MM.1S (cell line): ENCODE measurements around the gene FBXO22.

Experiments
- DNase-seq: peaks from one replicate; pipeline ENCODE4 v3.0.0-alpha.2; 2015
- H2AFZ ChIP-seq: fragments of 300-600 bp; sonication (generic); 2 replicates; pipeline ENCODE4 v1.6.0; 2016; ENCODE audit warnings: antibody characterized with exemption, low read length
- H3F3A ChIP-seq: fragments of 300-600 bp; sonication (generic); 2 replicates; pipeline ENCODE4 v1.6.1; 2016; ENCODE audit warnings: mild to moderate bottlenecking, antibody characterized with exemption, low read length, moderate library complexity, mixed read lengths; ENCODE audit not compliant: insufficient read depth
- H3K27ac ChIP-seq: fragments of 300-600 bp; sonication (generic); 2 replicates; pipeline ENCODE4 v1.5.1; 2016; ENCODE audit warnings: mild to moderate bottlenecking, low read length
- H3K27me3 ChIP-seq: fragments of 300-600 bp; sonication (generic); replicated peaks from 2 replicates; pipeline ENCODE4 v1.6.0; 2016; ENCODE audit warnings: low read length; ENCODE audit not compliant: insufficient read depth
- H3K36me3 ChIP-seq: fragments of 300-600 bp; sonication (generic); replicated peaks from 2 replicates; pipeline ENCODE4 v1.6.1; 2016; ENCODE audit warnings: mild to moderate bottlenecking, low read length, mixed read lengths; ENCODE audit not compliant: insufficient read depth
- H3K4me1 ChIP-seq: fragments of 300-600 bp; sonication (generic); 2 replicates; pipeline ENCODE4 v1.6.1; 2016; ENCODE audit warnings: low read length, mixed read lengths
- H3K4me2 ChIP-seq: fragments of 300-600 bp; sonication (generic); 2 replicates; pipeline ENCODE4 v1.6.0; 2016; ENCODE audit warnings: low read depth, low read length
- H3K4me3 ChIP-seq: fragments of 300-600 bp; sonication (generic); 2 replicates; pipeline ENCODE4 v1.5.1; 2016; ENCODE audit warnings: low read length, mixed read lengths
- H3K79me2 ChIP-seq: fragments of 300-600 bp; sonication (generic); 2 replicates; pipeline ENCODE4 v1.6.1; 2016; ENCODE audit warnings: mixed run types, low read length, mixed read lengths
- H3K9ac ChIP-seq: fragments of 300-600 bp; sonication (generic); 2 replicates; pipeline ENCODE4 v1.6.1; 2016; ENCODE audit warnings: low read length, mixed read lengths
- H3K9me2 ChIP-seq: fragments of 300-600 bp; sonication (generic); replicated peaks from 2 replicates; pipeline ENCODE4 v1.6.1; 2016; ENCODE audit warnings: mild to moderate bottlenecking, low read length, mixed read lengths; ENCODE audit not compliant: insufficient read depth
- H3K9me3 ChIP-seq: fragments of 300-600 bp; sonication (generic); replicated peaks from 2 replicates; pipeline ENCODE4 v1.6.1; 2016; ENCODE audit warnings: mild to moderate bottlenecking, low read length, mixed read lengths; ENCODE audit not compliant: insufficient read depth
- H4K20me1 ChIP-seq: fragments of 300-600 bp; sonication (generic); 2 replicates; pipeline ENCODE4 v1.6.1; 2016; ENCODE audit warnings: mild to moderate bottlenecking, low read length, moderate library complexity, mixed read lengths; ENCODE audit not compliant: insufficient read depth
- EZH2 ChIP-seq: fragments of 300-600 bp; sonication (generic); optimal IDR thresholded peaks from 2 replicates; pipeline ENCODE3; 2017; ENCODE audit warnings: low read depth, mild to moderate bottlenecking, antibody characterized with exemption, low read length, mixed read lengths
- EZH2phosphoT487 ChIP-seq: fragments of 300-600 bp; sonication (generic); IDR thresholded peaks from 2 replicates; pipeline ENCODE4 v1.6.1; 2018; ENCODE audit warnings: antibody characterized with exemption, low read length
- TF ChIP-seq, protein P1 (sequence below): fragments of 300-600 bp; sonication (generic); IDR thresholded peaks from 2 replicates; pipeline ENCODE4 v1.5.1; 2016; ENCODE audit warnings: antibody characterized with exemption, low read length, mixed read lengths

FBXO22 gene

DNA sequence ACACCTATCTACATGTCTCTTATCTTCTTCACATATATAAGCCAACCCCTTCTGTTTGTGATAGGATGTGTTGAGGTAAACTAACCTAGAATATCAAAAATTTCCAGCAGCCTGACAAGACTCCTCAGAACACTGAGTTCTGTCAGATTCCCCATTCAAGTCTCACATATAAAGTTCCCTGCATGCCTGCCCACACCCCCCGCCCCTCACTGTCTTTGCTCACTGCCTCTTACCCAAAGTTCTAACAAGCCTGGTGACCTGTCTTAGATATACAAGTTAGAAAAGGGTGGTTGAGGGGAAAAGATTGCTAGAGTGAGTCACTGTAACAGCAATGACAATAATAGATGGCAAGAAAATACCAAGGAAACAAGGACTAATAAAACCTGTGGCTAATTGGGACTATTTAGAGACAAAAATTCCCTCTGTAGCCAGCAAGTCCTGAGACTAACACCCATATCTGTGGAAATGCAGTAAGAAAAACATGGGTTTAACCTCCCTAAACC, 40.1 kb downstream of the FBXO22 start:
- Histone ChIP-seq H3K4me3 (no peak overlapping the region), H2AFZ (no peak overlapping the region), H3K9me3 (no peaks in the 10 kb centered on the region), H3K27me3 (no peaks in the 10 kb centered on the region), H3K79me2 (no peaks in the 10 kb centered on the region), H4K20me1 (no peaks in the 10 kb centered on the region), H3K9me2 (no peaks in the 10 kb centered on the region), H3F3A (no peaks in the 10 kb centered on the region), H3K4me1 (no peaks in the 10 kb centered on the region), H3K27ac (no peak overlapping the region), H3K4me2 (no peak overlapping the region), H3K9ac (no peak overlapping the region), H3K36me3 (no peaks in the 10 kb centered on the region)
- TF ChIP-seq EZH2phosphoT487, result no peak
- TF ChIP-seq, protein P1, sequence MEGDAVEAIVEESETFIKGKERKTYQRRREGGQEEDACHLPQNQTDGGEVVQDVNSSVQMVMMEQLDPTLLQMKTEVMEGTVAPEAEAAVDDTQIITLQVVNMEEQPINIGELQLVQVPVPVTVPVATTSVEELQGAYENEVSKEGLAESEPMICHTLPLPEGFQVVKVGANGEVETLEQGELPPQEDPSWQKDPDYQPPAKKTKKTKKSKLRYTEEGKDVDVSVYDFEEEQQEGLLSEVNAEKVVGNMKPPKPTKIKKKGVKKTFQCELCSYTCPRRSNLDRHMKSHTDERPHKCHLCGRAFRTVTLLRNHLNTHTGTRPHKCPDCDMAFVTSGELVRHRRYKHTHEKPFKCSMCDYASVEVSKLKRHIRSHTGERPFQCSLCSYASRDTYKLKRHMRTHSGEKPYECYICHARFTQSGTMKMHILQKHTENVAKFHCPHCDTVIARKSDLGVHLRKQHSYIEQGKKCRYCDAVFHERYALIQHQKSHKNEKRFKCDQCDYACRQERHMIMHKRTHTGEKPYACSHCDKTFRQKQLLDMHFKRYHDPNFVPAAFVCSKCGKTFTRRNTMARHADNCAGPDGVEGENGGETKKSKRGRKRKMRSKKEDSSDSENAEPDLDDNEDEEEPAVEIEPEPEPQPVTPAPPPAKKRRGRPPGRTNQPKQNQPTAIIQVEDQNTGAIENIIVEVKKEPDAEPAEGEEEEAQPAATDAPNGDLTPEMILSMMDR, result no peak
- TF ChIP-seq EZH2, result no peak
- no peak for DNase-seq

- no peaks in the 10 kb centered on the region for H3K9me2 ChIP-seq
- H2AFZ ChIP-seq, result no peak overlapping the region
- DNase-seq, result no peak
- no peak overlapping the region for H3K4me2 ChIP-seq
- no peaks in the 10 kb centered on the region for H3K4me1 ChIP-seq
- no peak overlapping the region for H3K4me3 ChIP-seq
- TF ChIP-seq, protein P1, result no peak
- TF ChIP-seq EZH2, result no peak
- no peak for TF ChIP-seq EZH2phosphoT487
- no peaks in the 10 kb centered on the region for H3K9me3 ChIP-seq
- no peaks in the 10 kb centered on the region for H3K27me3 ChIP-seq
- H3F3A ChIP-seq, result no peaks in the 10 kb centered on the region
- no peaks in the 10 kb centered on the region for H3K36me3 ChIP-seq
- no peaks in the 10 kb centered on the region for H3K79me2 ChIP-seq
- no peak overlapping the region for H3K27ac ChIP-seq
- H3K9ac ChIP-seq, result no peak overlapping the region
- H4K20me1 ChIP-seq, result no peaks in the 10 kb centered on the region
Observed at GRCh38 chr15:75945953-75946352, 42.3 kb downstream of the FBXO22 start.

DNA sequence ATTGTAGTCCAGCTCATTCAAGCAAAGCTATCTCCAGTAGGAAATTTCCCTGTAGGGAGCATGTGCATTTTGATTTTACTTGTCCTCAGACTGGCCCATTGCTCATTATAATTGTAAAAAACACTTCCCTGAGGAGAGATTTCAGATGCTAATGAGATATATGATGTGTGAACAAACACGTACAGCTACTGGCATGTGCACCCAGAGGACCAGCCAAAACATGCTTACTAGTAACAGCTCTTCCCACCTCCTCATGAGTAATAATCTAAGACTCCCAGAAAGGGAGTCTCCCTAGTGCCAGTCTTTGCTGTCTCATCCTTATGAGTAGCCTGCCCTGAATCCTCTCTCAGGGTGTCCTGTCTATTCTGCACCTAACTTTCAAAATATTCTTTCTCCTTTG, 43.4 kb downstream of the FBXO22 start:
- no peak overlapping the region for H3K9ac ChIP-seq

More for the DNA sequence above, 43.4 kb downstream of the FBXO22 start:
- Histone ChIP-seq H3K4me1 (no peaks in the 10 kb centered on the region), H3F3A (no peaks in the 10 kb centered on the region), H3K36me3 (no peaks in the 10 kb centered on the region), H3K4me3 (no peak overlapping the region), H3K27ac (no peak overlapping the region), H4K20me1 (no peaks in the 10 kb centered on the region), H3K9me2 (no peaks in the 10 kb centered on the region), H3K9me3 (no peaks in the 10 kb centered on the region), H2AFZ (no peak overlapping the region), H3K79me2 (no peaks in the 10 kb centered on the region), H3K27me3 (no peaks in the 10 kb centered on the region), H3K4me2 (no peak overlapping the region)
- DNase-seq, result no peak
- no peak for TF ChIP-seq EZH2phosphoT487
- TF ChIP-seq, protein P1, result no peak
- no peak for TF ChIP-seq EZH2
